GM12801 (cell line): ENCODE results near the gene PIANP.

Source experiments
- TF ChIP-seq, protein P1 (sequence below): IDR thresholded peaks from one replicate; pipeline ENCODE4 v1.5.1; 2011; ENCODE audit warnings: control low read depth; ENCODE audit not compliant: insufficient read length; ENCODE audit errors: extremely low read depth

Gene PIANP

DNA sequence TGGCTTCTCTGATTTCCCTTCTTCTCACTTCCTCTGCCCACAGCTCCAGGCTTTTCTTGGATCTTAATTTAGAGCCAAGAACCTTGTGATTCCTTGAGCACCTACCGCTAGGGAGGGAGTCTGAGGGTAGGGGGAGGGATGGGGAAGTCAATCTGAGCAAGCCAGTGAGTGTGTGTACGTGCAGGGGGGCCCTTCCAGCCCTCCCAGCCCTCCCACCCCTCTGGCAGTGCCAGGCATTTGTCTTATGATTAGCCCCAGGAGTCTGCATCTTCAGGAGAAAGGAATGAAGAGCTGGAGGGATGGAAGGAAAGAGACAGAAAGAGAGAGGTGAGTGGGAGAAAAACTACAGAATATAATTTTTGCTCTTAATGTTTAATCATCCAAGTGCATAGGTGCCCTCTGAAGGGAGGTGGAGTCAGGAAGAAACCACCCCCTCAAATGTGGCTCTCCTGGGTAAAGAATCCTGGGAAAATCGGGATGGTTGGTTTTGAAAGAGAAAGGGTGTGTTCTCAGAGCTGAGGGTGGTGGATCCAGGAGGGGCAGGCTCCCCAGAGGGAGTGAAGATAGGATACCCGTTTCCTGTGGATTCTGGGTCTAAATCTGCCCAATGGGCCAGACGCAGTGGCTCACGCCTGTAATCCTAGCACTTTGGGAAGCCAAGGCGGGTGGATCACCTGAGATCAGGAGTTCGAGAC lies 2.1 kb downstream of the PIANP start:
- TF ChIP-seq, protein P1, sequence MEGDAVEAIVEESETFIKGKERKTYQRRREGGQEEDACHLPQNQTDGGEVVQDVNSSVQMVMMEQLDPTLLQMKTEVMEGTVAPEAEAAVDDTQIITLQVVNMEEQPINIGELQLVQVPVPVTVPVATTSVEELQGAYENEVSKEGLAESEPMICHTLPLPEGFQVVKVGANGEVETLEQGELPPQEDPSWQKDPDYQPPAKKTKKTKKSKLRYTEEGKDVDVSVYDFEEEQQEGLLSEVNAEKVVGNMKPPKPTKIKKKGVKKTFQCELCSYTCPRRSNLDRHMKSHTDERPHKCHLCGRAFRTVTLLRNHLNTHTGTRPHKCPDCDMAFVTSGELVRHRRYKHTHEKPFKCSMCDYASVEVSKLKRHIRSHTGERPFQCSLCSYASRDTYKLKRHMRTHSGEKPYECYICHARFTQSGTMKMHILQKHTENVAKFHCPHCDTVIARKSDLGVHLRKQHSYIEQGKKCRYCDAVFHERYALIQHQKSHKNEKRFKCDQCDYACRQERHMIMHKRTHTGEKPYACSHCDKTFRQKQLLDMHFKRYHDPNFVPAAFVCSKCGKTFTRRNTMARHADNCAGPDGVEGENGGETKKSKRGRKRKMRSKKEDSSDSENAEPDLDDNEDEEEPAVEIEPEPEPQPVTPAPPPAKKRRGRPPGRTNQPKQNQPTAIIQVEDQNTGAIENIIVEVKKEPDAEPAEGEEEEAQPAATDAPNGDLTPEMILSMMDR = no peak

DNA sequence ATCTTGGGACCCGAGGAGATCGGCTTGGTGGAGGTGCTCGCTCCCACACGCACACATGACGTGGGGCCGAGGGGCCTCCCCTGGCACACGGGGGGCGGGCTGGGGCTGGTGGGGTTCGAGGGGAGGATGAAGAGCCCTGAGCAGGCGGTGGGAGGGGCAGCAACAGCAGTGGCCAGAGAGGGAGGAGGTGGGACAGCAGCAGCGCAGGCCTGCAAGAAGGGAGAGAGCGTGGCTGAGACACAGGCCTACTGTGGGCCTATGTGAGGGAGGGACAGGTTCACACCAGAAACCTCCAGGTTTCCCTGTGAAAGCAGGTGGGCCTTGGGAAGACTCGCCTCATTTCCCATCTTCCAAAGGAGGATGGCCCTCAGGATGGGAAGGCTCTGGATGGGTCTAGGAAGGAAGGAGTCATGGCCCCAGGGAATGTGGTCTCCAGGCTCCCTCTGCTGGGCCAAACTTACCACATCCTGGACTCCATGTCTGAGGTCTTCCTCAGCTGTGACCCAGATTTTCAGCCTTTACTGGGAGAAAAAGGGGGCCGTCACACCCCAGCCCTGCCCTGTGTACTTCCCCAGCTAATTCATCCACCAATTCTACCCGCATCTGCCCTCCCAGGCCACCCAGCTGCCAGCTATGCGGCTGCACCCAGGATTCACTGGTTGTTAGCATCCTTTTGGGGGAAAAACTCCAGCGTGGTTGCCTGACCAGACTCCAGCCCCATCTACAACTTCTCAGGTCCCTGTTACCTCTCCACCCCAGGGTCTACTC lies 2.8 kb downstream of the PIANP start:
- TF ChIP-seq, protein P1 = no peak

DNA sequence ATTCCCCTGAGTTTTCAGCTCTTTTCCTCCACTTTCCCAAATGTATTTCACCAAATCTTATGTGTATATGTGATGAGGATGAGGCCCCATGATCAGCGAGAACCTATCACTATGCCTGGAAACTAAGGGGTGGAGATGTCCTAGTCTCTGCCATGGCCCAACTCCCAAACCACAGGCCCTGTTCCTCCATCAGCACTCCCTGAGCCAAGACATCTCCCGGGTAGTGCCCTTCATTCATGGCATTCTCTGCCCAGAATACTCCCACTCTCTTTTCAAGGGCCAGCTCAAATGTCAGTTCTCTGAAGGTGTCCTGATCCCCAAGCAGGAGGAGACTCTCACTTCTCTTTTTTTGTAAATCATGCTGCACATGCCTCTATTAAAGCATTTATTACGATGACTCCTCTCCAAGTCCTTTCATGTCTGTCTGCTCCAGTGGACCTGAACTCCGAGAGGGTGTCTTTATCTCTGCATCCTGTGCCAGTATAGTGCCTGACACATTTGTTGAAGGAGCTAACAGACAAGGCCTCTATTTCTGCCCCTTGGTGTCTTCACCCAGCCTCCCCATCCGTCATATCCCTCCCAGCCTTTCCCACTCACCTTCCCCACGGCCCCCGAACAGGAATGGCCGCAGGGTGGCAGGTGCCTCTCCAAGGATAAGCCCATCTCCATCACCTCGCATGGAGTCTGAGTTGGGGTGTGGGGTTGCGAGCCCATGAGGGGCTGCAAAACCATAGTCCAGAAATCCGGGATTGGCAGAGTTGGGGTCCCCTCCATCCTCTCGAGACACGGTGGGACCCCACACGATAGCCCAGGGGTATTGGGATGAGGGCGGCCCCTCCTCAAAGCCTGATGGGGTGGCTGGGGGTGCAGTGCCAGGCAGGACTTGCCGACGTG lies 3.7 kb downstream of the PIANP start:
- TF ChIP-seq, protein P1 = no peak

DNA sequence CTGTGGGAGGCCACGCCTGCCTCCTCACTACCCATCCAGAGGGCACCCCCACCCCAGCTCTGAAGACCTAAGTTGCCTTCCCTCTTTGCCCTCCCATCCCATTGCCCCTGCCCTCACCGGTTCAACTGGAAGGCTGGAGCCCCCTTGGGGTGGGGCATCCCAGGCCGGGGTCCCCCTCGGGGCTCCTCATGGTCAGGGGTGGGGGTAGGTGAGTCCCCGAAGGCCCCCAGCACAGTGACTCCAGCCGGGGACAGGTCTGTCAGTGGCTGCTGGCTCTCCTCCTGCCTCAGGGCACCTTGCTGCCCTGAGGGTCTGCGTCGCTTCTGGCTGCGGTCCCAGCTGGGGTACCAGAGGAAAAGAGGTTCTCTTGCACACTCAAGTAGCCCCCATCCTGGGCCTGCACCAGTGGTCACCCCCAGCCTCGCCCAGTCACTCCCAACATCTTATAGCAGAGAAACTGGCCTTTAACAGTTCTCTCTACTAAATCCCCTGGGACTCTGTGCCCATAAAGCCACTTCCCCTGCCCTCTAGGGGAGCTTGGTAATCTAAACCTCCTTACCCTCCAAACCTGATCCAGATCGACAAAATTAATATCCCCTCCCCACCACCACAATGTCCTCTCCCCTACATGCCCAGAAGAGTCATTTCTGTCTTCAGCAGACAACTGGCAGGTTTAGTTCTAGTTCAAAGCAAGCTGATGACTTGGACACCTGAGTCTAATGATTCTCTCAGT lies 5.1 kb downstream of the PIANP start:
- TF ChIP-seq, protein P1 = no peak

DNA sequence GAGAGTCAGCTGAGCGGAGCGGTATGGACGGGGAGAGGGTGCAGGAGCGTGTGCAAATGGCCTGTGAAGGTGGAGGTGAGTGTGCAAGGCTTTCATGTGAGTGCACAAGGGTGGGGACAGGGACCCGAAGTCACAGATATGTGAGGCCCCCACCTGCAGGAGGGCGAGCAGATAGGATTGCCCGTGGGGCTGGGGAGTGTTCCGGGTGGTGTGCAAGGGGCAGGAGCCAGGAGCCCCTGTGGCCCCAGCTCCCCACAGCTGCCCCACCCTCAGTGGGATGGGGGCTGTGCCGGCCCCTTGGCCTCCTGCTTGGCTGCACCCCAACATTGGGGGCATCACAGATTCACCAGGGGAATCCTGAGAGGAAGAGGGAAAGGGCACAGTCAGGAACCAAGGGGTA lies 5.9 kb downstream of the PIANP start:
- TF ChIP-seq, protein P1 = no peak

DNA sequence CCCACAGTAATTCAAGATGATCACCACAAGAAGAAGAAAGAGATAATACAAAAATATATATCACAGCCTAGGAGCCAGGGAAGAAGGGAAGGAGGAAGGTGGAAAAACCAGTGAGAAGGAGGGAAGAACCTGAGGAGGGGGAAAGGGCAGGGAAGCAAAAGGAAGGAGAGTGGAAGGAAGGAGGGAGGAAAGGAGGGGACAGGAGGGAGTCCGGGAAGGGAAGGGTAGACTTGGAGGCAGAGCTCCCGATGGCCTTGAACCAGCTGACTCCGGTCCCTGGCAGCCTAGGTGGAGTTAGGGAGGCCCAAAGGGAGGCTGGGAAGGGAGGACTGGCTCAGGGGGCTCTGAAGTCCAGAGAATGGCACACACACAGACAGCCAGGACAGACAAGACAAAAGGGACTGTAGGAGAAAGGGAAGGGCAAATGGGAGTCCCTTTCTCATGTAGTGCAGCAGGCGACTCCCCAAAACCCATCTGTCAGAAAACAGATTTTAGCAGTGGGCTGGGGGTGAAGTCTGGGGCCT lies 6.7 kb downstream of the PIANP start:
- TF ChIP-seq, protein P1 = no peak
